Measurements from ENCODE around the gene GPT2.

DNA sequence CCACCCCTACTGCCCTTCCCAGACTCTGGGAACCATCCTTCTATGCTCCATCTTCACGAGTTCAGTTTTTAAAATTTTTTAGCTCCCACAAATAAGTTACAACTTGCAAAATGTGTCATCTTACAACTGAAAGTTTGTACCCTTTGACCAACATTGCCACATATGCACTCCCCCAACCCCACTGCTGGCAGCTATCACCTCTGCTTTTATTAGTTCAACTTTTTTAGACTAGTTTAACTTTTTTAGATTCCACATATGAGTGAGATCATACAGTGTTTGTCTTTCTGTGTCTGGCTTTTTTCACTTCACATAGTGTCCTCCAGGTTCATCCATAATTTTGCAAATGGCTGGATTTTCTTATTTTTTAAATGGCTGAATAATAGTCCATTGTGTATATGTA lies 7.7 kb downstream of the GPT2 start:
- TF ChIP-seq CTCF (IDR thresholded peaks at IDR 0.05), result no peak
- no peak for TF ChIP-seq EZH2 (IDR thresholded peaks at IDR 0.05)

Measured in neural progenitor cell (in vitro differentiated cells).